GM18873 (cell line): ENCODE data around the gene EIF4E1B.

Source experiments
- ATAC-seq: cut with Tn5 transposase; IDR thresholded peaks from one replicate; pipeline ENCODE4 v1.9.1; 2021; ENCODE audit warnings: mild to moderate bottlenecking, moderate library complexity, moderate number of reproducible peaks; ENCODE audit not compliant: unreplicated experiment, low FRiP score

The EIF4E1B gene

DNA sequence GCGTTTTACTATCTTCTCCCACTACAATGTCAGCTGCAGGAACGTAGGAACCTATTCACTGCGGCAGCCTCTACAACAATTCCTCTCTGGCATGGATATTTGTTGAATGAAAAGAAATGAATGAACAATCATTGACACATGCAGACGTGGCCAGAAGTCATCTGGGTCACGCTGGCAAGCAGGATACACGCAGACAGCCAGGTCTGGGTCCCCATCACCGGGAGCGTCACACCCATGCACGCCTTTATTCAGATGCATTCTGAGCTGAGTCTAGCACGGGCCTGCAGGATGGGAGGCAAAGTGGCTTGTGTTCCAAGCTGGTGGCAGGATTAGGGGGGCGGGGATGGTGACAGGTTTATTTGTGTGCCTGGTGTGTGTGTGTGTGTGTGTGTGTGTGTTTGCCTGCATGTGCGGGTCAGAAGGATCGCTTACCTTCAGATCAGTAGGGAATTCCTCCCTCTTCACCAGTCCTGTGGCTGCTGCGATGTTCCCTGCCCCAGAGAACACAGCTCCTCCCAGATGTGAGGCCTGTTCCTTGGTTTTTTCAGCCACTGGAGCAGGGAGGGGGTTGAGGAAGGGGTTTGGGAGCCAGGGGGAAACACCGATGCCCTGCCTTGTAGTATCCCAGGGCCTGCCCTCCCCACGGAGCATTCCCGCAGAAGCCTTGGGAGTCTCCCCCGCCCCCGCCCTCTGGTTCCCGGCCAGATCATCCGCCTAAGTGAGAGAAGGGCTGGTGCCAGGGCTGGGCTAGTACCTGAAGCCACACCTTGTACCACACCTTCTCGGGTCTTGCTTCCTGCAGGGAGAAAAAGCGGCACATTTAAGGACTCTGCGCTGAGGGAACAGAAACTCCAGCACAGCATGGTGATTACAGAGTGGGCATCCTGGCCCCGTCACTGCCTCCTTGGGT is 4.3 kb upstream of the EIF4E1B start:
- no peak for ATAC-seq

DNA sequence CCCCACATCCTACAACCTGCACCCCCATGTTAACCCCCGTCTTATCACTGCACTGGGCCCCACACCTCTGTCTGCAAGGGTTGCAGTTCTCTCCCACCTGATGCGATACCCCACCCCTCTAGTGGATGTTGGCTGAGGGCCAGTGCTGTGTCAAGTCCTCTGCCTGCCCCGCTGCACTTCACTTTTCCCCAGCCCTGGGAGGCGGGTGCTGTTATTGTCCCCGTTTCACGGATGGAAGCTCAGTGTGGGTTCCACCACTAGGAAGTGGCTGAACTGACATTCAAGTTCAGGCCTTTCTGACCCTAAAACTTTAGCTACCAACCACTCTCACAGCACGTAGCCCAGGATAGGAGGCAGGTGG is 3.6 kb upstream of the EIF4E1B start:
- ATAC-seq, result no peak

DNA sequence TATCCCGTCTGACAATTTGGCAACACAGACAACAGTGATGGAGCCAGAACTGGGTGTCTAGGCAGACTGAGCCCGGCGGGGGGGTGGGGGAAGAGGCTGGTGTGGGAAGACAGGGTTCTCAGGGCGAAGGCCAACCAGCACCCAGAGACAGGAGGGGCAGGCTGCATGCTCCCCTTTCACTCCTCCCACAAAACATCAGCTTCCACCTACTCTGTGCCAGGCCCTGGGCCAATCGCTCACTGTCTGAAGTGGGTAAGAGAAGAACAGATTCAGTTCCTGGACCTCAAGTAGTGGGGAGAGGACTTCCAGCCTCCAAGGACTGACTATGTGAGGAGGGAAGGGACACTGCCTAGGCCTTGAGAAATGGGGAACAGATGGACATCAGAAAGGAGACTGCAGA is 2.9 kb upstream of the EIF4E1B start:
- no peak for ATAC-seq

DNA sequence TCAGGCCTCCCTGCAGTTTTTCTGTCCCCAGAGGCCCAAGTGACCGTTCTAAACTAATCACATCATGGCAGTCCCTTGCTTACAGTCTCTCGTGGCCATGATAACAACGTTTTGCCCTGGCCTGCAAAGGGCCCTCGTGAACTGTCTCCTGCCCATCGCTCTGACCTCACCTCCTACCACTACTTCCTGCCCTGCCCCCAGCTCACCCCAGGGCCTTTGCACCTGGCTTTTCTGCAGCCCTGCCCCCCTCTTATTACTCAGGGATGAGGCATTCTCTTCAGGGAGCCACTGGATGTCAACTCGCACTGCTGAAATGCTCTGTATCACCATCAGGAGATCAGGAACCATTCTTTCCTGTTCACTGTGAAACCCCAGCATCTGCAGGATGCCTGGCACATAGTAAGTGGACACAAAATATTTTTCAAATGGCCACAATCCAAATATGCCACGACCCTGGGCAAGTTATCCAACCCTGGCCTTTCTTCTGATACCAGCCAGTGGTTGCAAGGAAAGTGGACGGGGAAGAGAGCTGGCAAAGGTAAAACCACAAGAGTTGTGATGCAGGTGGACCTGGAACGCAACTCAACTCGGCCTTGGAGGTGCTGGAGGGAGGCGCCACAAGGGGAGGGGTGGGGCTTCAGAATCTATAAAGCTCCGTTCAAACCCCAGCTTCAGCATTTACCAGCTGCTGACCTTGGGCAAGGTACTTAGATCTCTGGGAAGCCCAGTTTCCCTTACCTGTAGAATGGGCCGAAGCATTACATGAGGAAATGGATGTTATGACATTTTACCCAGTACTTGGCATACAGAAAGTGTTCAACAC is 1.9 kb upstream of the EIF4E1B start:
- ATAC-seq, result no peak

DNA sequence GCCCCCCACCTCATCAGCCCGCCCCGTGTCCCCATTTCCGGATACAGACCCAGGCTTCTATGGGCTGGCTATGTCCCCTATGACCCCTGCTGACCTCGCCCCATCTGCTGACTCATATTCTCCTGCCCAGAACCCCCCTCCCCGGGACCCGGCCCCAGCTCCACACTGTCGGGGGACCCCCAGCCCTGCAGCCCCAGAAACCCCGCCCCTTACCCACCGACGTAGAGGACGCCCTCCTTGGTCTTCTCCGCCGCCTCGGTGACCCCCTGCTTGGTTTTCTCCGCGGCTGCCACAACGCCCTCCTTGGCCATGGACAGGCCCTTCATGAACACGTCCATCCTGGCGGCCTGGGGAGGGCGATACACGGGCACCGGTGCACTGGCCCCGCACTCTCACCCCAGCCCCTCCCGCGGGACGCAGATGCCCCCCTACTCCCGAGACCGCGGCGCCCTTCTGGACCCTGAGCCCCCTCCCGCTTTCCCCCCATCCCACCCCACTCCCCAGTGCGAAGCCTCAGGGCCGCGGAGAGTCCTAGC is 1.1 kb upstream of the EIF4E1B start:
- no peak for ATAC-seq

DNA sequence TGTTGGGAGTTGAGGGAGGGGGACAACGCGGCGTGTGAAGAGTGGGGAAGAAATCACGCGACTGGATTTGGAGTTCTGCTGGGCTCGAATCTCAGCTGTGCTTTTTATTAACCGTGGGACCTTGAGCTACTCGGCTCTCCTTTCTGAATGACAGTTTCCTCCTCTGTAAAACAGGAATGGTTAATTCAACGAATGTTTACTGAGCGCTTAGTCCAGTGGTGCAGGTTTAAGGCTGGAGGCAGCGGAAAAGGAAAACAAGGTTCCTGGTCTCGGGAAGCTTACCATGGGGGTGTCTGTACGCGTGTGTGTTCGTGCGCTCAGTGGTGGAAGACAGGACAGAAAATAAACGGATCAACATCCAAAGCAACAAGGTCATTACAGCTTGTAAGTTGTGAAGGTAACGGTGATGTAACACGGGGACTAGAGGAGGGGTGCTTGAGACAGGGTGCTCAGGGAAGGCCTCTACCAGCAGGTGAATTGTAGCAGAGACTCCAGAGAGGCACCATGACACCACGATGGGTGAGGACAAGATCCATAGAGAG is 277 bp downstream of the EIF4E1B start:
- ATAC-seq, result no peak

DNA sequence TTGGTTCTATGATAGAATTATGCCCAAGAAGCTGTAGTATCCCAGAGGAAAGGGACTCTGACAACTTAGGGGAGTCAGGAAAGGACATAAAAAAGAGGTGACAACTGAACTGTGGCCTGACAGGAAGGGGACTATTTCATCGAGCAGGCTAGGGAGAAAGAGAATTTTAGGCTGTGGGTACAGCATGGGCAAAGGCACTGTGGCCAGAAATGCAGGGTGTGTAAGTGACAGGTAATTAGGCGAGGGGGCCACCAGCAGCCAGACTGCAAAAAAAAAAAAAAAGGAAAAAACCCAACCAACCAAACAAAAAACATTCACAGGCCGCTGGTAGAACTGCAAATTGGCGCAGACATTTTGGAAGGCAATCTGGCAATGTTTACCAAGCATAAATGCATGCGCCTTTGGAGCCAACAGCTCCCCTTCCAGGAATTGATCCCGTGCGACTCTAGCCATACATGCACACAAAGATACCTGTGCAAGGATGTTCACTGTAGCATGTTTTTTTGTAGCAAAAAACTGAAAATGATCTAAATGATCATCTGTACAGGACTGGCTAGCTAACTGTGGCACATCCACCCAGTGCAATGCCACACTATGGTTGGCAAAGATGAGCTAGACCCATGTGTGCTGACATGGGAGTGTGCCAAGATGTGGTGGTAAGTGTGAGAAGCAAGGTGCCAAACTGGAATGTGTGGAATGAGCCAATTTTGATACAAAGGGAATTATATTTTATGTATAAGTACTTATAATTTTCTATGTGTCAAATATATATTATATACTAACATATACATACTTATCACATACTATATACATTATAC is 1.1 kb downstream of the EIF4E1B start:
- ATAC-seq, result no peak

DNA sequence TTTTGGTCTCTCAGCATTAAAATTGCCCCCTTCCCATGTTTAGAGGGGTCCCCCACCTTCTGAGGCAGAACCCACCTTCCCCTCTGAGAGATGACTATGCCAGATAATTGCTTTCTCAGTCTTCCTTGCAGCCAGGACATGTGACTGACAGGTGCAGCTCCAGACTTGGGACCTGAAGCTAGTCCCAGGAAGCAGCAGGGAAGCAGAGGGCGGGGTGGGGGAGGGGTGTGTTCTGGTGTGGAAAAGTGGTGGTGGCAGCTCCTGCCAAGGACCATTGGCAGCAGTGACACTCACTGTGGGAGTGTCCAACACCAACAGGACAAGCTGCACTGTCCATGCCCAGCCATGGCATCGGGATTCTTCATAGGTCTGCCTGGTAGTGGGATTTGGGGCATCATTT is 2.3 kb downstream of the EIF4E1B start:
- no peak for ATAC-seq

DNA sequence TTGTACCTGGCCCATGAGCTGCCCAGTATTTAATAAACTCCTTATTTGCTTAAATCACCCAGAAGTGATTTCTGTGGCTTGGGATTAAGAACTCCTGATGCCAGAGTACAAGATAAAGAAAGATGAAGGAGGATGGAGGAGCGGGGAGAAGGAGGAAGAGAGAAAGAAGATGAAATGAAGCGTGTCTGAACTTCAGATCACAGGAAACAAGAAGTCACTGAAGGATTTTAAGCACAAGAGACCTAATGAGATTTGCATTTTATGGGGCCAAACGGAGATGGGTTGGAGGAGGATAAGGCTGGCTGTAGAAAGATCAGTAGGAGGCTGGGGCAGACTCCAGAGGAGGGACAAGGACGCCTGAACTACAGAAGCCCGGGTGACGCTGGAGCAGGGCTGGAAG is 3.1 kb downstream of the EIF4E1B start:
- ATAC-seq, result no peak

DNA sequence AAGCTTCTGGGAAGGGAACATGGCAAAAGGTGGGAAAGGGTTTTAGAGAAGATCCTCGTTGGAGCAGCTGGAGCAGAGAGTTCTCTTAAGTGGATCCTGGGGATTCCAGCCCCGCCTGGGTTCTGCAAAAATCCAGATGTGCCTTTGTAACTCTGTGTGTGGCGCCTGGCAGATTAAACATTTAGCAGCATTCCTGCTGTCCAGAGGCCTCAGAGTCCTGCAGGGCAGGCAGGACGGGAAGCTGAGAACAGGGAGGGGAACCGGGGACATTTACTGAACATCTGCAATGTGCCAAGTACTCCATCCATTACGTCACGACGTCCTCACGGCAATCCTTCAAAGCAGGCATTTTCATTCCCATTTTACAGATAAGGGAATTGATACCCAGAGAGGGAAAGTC is 6.0 kb downstream of the EIF4E1B start:
- no peak for ATAC-seq

DNA sequence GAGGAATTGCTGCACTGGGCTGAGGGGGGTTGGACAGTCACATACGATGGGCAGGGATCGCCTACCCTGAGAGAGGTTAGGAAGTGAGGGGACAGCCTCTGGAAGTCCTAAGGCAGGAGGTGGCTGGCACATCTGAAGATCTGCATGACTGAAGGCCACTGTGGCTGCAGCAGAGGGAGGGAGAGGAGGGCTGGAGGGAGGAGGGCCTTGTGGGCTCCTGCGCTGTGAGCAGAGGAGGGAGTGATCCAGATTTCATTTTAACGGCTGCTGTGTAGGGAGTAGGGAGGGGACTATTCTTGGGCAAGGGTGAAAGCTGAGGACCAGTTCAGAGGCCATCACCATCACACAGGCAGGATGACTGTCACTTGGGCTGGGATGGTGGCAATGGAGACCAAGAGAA is 7.1 kb downstream of the EIF4E1B start:
- ATAC-seq, result no peak

DNA sequence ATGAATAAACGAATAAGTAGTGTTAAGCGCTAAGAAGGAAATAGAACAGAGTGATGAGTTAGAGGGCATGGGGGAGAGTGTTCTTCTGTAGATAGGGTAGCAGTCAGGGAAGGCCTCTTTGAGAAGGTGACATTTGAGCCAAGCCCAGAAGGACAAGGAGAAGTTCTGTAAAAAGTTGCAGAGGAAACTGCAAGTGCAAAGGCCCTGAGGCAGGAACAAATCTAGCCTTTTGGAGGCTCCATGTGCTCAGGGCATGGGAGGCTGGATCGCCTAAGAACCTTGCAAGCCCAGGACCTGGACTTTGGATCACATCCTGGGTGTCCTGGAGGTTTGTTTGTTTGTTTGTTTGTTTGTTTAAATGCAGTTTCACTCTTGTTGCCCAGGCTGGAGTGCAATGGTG is 8.0 kb downstream of the EIF4E1B start:
- ATAC-seq, result no peak

DNA sequence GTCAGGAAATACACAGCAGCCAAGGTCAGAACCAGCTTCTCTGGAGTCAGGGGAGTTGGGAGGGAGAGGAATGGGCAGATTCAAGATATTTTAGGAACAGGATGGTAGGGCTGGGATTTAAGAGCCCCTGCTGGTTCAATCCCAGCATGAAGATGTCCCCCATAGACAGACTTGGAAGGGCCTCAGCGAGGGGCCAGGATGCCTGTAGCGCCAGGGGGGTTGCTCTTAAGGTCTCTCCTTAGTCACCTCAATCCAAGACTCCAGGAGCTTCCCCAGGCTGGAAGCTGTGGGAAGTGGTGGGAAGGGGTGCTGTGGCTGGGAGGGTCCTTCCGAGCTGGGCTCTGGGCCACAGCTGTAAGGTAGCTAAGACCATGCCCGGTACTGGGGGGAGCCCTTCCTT is 8.7 kb downstream of the EIF4E1B start:
- ATAC-seq, result no peak

DNA sequence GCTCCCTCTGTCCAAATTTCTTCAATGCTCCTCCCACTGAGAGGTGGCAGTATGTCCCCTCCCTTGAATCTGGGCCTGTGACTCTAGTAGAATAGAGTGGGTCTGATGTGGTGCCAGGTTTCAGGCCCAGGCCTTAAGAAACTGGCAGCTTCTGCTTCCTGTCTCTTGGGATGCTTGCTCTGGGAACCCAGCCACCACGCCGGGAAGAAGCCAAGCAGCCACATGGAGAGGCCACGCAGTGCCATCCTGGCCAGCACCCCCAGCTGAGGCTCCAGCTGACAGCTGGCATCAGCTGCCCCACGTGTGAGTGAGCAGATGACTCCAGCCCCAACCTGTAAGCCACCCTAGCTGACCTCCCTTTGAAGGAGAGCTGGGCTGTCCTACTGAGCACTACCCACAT is 9.5 kb downstream of the EIF4E1B start:
- ATAC-seq, result no peak

DNA sequence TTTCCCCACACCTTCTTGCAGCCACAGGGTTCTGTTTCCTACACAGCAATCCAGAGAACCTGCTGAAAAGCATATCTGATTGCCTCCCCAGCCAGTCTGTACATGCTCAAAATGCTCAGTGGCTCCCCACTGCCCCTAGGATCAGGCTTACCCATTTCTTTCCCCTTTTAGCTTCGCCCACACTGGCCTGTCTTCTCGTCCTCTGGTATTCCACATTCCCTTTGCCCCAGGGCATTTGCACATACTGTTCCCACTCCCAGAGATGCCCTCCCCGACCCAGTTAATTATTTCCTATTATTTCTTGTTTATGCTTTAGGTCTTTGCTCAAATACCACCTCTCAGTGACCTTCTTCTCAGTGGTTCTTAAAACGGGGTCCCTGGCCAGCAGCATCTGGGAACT is 10.1 kb downstream of the EIF4E1B start:
- ATAC-seq, result no peak

DNA sequence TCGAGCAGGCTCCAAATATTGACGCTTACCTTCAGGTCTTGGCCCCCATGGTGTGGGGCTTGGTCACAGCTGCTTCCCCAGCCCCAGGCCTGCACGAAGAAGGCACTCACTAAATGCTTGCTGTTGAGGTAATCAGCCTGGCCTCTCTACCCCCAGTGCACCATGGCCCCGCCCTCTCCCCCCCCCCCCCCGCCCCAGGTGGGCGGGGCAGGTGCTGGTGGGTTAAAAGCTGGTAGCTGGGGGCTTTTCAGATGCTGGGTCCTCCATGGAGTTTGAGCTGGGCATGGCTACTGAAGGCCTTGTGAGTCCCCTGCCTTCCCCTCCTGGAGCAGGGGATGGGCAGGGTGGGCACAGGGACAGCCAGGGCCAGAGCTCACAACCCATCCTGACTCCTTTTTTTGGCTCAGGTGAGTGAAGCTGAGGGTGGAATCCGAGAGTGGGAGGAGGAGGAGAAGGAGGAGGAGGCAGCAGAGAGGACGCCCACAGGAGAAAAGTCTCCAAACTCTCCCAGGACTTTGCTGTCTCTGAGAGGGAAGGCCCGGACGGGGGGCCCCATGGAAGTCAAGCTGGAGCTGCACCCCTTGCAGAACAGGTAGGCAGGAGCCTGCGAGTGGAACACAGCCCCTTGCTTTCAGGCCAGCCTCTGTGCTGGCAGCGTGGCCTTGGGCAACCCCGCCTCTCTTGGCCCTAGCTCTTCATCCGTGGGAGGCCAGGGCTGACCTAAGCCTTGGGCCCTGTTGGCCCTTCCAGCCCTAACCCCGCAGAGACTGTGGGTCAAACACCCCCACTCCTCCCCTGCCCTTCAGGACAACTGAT is 12.4 kb downstream of the EIF4E1B start:
- no peak for ATAC-seq

DNA sequence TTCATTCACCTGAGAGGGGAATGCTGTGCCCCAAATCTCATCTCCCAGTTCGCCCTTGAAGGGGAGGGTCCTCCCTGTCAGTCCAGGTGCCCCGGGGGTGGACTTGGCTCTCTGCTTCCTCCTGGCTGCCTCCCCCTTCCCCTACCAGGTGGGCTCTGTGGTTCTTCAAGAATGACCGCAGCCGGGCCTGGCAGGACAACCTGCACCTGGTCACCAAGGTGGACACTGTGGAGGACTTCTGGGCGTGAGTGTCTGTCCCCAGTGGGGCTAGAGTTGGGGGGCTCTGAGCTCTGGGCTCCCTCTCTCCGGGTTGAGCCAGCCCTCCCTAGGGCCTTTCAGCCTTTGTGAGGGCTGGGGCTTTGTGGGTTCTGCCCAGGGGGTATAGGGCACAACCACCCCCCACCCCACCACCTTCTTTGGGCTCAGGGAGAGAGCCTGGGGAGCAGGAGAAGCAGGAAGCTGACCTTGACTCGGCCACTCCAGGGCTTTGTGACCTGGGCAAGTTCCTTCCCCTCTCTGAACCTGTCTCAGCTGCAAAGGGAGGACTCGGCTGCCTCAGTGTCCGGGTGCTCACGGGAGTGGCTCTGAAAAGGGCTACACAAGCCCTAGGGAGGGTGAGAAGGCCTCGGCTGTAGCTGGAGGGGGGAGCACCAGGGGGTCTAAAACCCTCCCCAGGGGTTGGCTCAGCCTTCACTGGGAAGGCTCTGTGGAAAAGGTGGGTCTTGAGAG is 13.2 kb downstream of the EIF4E1B start:
- ATAC-seq, result no peak

DNA sequence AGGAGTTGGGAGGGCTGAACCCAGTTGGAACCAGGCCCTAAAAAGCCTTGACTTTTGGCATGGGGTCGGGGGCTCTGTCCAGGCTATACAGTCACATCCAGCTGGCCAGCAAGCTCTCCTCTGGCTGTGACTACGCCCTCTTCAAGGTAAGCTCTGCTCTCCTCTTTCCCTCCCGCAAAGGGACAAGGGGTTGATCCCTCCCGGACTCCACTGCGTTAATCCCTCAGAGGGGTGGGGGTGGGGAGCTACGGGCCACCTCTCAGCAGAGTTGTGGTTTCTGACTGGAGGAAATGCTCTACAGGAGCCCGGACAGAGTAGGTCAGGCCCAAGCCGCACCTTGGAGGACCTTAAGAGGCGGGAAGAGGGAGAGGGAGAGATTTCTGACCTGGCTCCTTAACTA is 13.8 kb downstream of the EIF4E1B start:
- ATAC-seq, result no peak
